ENCODE results near the gene CPE. TPM values are rescaled to one million over a fixed set of nuclear protein-coding genes. Genes with fewer than 3 reads are reported as not detected.

CPE gene
- total RNA-seq, 1 donor from 2014 or later = 43.6 TPM

GRCh38 chr4:165505958-165506837, 127.4 kb downstream of the CPE start:
- no peak overlapping the region for H3K4me3 Mint-ChIP-seq
- Histone ChIP-seq H3K4me1 (no peaks in the 10 kb centered on the region), H3F3A (ENCODE audit: low read depth) (no peaks in the 10 kb centered on the region)

GRCh38 chr4:165506849-165507248, 128.0 kb downstream of the CPE start:
- H3K27ac Mint-ChIP-seq = peak overlapping the region; percentile 69
- H3K27ac ChIP-seq = no peak overlapping the region
- no peaks in the 10 kb centered on the region for H3K9me3 Mint-ChIP-seq
- no peaks in the 10 kb centered on the region for H3F3A ChIP-seq (ENCODE audit: low read depth)
- H3K36me3 Mint-ChIP-seq = no peaks in the 10 kb centered on the region
- no peaks in the 10 kb centered on the region for H3K36me3 ChIP-seq
- H3K4me2 ChIP-seq = no peak overlapping the region
- no peak overlapping the region for H3K9ac ChIP-seq
- H3K4me1 Mint-ChIP-seq = peaks cover 13% of the 10 kb centered on the region
- H3K79me2 ChIP-seq (ENCODE audit: low read depth) = no peaks in the 10 kb centered on the region
- TF ChIP-seq CTCF (IDR thresholded peaks at IDR 0.05) (no peak), EZH2 (IDR thresholded peaks at IDR 0.05) (no peak), EZH2phosphoT487 (IDR thresholded peaks at IDR 0.05) (no peak)
- H2AFZ ChIP-seq (replicated peaks) = no peak overlapping the region
- no peak overlapping the region for H3K4me3 ChIP-seq
- DNase-seq (ENCODE audit: low spot score) = no peak
- no peaks in the 10 kb centered on the region for H4K20me1 ChIP-seq (ENCODE audit: low read depth)
- H3K4me1 ChIP-seq = no peaks in the 10 kb centered on the region
- peaks cover 2% of the 10 kb centered on the region for H3K27me3 Mint-ChIP-seq (ENCODE audit: insufficient read depth, low read depth)
- H3K27me3 ChIP-seq = no peaks in the 10 kb centered on the region
- no peaks in the 10 kb centered on the region for H3K9me3 ChIP-seq (ENCODE audit: low read depth)
- H3K4me3 Mint-ChIP-seq = no peak overlapping the region

More at GRCh38 chr4:165505958-165506837, 127.4 kb downstream of the CPE start:
- H3K9me3 Mint-ChIP-seq = no peaks in the 10 kb centered on the region
- Histone ChIP-seq H3K9me3 (ENCODE audit: low read depth) (no peaks in the 10 kb centered on the region), H3K36me3 (no peaks in the 10 kb centered on the region), H3K27me3 (no peaks in the 10 kb centered on the region), H3K4me2 (no peak overlapping the region), H3K27ac (no peak overlapping the region), H3K4me3 (no peak overlapping the region), H3K79me2 (ENCODE audit: low read depth) (no peaks in the 10 kb centered on the region), H3K9ac (no peak overlapping the region), H2AFZ (replicated peaks) (no peak overlapping the region), H4K20me1 (ENCODE audit: low read depth) (no peaks in the 10 kb centered on the region)
- H3K27me3 Mint-ChIP-seq (ENCODE audit: insufficient read depth, low read depth) = peaks cover 2% of the 10 kb centered on the region
- H3K4me1 Mint-ChIP-seq = peaks cover 13% of the 10 kb centered on the region
- peak overlapping the region; percentile 69 for H3K27ac Mint-ChIP-seq
- no peaks in the 10 kb centered on the region for H3K36me3 Mint-ChIP-seq
- DNase-seq (ENCODE audit: low spot score) = no peak
- TF ChIP-seq EZH2phosphoT487 (IDR thresholded peaks at IDR 0.05) = no peak

GRCh38 chr4:165507381-165507780, 128.6 kb downstream of the CPE start:
- peaks cover 2% of the 10 kb centered on the region for H3K27me3 Mint-ChIP-seq (ENCODE audit: insufficient read depth, low read depth)
- H3K9me3 ChIP-seq (ENCODE audit: low read depth) = no peaks in the 10 kb centered on the region

More at GRCh38 chr4:165507381-165507780, 128.6 kb downstream of the CPE start:
- Histone ChIP-seq H3K27ac (no peak overlapping the region), H4K20me1 (ENCODE audit: low read depth) (no peaks in the 10 kb centered on the region), H3K4me1 (no peaks in the 10 kb centered on the region), H2AFZ (replicated peaks) (no peak overlapping the region), H3K79me2 (ENCODE audit: low read depth) (no peaks in the 10 kb centered on the region), H3K4me3 (no peak overlapping the region), H3K9ac (no peak overlapping the region), H3K27me3 (no peaks in the 10 kb centered on the region), H3F3A (ENCODE audit: low read depth) (no peaks in the 10 kb centered on the region), H3K36me3 (no peaks in the 10 kb centered on the region), H3K4me2 (no peak overlapping the region)
- Mint-ChIP-seq H3K27ac (peak overlapping the region; percentile 31), H3K36me3 (no peaks in the 10 kb centered on the region), H3K9me3 (no peaks in the 10 kb centered on the region), H3K4me3 (no peak overlapping the region), H3K4me1 (peaks cover 13% of the 10 kb centered on the region)
- DNase-seq (ENCODE audit: low spot score) = no peak
- TF ChIP-seq CTCF (IDR thresholded peaks at IDR 0.05) (no peak), EZH2phosphoT487 (IDR thresholded peaks at IDR 0.05) (no peak), EZH2 (IDR thresholded peaks at IDR 0.05) (no peak)
